Stimulated activated CD8-positive, alpha-beta memory T cell treated with anti-CD3 and anti-CD28 coated beads, Interleukin-2, amount 100 ng/mL, for 1 hour (primary cell): ENCODE measurements around the gene HIVEP1.

Experiments used
- DNase-seq, 2 donors: peaks; one replicate each; pipeline ENCODE4 v3.0.0-alpha.2; 2020; ENCODE audit warnings: low read depth in 2 of 2

HIVEP1 gene

GRCh38 chr6:12017876-12018401, 5.8 kb downstream of the HIVEP1 start:
- no peak for DNase-seq

DNA sequence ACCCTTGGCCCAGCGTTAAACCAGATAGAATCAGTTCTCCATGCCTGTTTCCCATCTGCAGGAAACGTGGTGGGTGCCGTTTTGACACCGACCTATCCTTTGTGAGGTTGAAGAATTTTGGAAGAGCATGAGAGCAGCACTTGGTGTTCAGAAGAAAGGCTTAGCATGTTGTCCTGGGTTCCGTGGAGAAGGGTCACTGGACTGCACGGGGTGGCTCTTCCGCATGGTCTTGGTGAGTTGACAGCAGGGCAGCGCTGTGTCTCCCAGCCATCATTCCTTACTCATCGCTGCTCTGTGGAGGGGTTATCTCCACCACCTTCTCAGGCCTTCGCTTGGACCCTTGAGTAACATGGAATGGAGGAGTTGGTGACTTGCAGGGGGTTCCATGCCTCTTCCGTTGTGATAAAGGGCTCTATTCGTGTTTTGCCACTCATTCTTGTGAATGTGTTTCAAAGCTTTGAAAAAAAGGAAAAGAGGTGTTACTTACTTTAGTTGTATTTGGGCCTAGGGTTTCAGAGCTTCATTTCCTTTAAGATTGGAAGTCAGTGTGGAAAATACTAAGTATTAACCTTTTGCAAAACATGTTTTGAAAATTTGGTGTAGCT, 8.2 kb downstream of the HIVEP1 start:
- DNase-seq: no peak

DNA sequence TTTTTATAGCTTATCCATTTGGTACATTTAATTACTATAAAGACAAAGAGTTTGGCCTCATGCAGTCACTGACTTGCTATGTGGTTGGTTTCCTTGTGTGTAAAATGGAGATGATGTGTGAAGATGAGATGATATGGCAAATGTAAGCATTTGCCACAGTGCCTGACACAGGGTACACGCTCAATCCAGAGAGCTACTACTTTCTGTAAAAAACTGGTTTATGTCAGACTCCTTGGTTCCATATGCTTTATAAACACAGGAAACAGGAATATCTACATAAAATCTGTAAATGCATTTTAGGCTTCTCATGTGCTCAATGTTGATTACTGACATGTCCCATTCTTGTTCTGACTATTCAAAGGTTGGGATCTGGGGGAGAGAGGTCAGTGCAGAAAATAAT, 10.4 kb downstream of the HIVEP1 start:
- DNase-seq: no peak

DNA sequence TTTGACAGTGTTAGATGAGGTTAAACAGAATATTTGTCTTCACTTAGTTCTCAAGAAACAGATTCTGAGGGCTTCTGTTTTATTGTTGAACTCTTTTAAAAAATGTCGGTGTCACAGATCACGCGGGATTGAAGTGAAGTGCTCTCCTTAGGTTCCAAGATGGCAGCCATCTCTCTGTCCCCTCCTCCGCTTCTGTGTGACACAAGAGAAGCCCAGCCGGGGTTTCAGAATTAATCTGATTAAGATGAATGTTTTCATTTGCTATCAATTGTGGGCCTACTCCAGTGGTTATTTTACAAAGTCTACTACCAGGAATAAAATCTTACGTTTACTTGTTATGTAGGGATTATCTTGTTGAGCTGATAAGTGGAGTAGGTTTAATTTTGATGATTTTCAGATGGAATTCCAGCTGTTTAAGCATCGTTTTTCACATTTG, 10.9 kb downstream of the HIVEP1 start:
- no peak for DNase-seq

GRCh38 chr6:12024216-12024615, 12.1 kb downstream of the HIVEP1 start:
- no peak for DNase-seq

GRCh38 chr6:12024699-12025434, 12.8 kb downstream of the HIVEP1 start:
- DNase-seq: no peak

DNA sequence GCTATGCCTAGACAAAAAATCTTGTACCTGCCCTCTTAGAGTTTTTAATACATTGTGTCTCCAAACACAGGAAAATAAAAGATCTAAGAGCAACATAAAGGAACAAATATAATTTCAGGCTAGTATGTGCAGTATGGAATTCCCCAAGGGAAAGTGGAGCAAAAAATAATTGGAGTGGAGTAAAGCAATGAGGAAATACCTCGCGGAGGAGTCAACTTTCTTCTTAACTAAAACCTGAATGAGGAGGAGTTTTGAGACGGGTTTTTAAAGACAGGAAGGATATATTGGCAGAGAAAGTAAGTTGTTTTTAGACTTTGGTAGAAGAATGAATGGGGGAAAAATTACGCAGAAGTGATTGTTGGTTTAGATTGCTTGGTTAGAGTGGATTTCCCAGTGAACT, 14.0 kb downstream of the HIVEP1 start:
- DNase-seq: no peak

GRCh38 chr6:12026833-12027232, 14.7 kb downstream of the HIVEP1 start:
- DNase-seq: no peak

DNA sequence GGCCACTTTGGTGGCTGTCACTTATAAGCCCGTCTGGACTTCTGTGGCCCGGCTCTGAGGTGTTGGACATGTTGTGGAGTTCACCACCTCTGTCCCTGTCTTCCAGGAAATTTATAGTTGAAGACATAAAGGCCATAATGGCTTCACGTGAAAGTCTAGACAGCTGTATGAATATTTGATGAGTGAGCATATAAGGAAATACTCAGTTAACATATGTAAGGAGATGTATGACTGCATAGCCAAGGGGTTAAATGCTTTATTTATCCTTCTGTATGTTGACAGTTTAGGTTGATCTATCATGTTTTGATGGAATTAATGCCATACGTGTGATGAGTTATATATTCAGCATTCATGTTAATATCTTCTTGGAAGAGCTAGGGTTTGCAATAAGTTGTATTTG, 16.1 kb downstream of the HIVEP1 start:
- no peak for DNase-seq

DNA sequence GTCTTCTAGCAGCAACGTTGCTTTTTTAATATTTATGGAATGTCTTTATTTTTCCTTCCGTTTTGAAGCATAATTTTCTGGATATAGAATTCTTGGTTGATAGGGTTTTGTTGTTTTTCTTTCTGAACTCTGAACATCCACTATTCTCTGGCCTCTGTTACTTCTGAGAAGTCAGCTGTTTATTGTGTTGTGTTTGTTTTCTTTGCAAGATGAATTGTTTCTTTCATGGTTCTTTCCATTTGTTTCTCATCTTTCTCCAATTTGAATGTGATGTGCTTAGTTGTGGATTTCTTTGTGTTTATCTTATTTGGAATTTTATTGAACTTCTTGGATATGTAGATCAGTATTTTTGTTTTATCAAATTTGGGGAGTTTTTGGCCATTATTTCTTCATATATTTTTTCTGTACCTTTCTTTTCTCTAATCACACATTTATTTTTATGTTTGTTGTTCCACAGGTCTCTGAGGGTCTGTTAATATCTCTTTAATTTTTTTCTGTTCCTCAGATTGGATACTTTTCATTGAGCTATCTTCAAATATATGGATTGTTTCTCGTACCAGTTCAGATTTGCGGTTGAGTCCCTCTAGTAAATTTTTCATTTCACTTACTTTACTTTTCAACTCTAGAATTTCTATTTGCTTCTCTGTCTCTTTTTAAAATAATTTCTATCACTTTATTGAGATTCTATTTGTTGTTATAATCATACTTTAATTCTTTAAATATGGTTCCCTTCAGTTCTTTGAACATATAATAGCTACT, 18.0 kb downstream of the HIVEP1 start:
- no peak for DNase-seq

DNA sequence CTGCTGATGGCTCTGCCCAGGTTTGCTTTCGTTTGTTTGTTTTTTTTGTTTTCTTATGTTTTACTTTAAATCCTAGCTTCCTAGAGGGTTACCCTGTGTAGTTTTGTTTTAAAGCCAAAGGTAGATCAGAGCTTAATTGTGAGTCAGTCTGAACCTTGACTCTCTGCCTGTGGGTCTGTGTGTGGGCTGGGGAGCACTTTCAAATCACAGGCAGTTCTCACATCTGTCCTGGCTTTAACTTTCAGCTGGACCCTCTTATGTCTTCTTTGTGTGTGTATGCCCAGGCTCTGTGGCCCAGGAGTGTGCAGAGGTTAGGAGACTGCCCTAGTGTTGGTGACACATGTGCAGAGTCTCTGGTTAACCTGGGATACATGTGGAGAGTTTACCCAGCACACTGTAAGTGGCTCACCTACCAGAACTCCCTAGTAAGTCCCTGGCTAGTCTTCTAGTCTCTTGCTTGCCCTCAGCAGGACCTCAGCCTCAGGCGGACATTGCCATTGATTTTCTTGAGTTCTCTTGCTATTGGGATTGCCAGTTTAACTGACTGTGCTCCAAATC, 19.0 kb downstream of the HIVEP1 start:
- DNase-seq: no peak

- no peak for DNase-seq
These were observed 20.9 kb downstream of the HIVEP1 start for GRCh38 chr6:12032783-12033573.

- no peak for DNase-seq
These were observed 21.7 kb downstream of the HIVEP1 start for GRCh38 chr6:12033770-12034169.

DNA sequence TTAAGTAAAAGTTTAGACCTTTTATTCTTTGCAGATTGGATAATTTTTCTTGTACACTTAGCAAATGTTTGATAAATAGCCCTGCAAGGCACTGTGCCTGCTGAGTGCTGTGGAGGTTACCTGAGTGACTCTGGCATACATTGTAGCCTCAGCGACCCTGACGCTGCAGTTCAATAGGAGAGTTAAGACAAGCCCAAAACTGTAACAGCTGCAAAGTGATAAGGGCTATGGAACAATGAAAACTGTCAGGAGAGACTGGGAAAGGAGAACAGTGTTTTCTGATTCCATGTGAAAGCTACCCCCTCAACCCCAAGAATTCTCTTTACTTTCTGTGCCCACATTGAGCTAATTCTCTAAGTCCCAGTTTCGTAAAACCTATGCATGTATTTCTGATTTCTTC, 22.2 kb downstream of the HIVEP1 start:
- no peak for DNase-seq

- no peak for DNase-seq
These were observed 22.7 kb downstream of the HIVEP1 start for GRCh38 chr6:12034837-12035236.

GRCh38 chr6:12036766-12037165, 24.7 kb downstream of the HIVEP1 start:
- DNase-seq: no peak

GRCh38 chr6:12037798-12038197, 25.7 kb downstream of the HIVEP1 start:
- no peak for DNase-seq

DNA sequence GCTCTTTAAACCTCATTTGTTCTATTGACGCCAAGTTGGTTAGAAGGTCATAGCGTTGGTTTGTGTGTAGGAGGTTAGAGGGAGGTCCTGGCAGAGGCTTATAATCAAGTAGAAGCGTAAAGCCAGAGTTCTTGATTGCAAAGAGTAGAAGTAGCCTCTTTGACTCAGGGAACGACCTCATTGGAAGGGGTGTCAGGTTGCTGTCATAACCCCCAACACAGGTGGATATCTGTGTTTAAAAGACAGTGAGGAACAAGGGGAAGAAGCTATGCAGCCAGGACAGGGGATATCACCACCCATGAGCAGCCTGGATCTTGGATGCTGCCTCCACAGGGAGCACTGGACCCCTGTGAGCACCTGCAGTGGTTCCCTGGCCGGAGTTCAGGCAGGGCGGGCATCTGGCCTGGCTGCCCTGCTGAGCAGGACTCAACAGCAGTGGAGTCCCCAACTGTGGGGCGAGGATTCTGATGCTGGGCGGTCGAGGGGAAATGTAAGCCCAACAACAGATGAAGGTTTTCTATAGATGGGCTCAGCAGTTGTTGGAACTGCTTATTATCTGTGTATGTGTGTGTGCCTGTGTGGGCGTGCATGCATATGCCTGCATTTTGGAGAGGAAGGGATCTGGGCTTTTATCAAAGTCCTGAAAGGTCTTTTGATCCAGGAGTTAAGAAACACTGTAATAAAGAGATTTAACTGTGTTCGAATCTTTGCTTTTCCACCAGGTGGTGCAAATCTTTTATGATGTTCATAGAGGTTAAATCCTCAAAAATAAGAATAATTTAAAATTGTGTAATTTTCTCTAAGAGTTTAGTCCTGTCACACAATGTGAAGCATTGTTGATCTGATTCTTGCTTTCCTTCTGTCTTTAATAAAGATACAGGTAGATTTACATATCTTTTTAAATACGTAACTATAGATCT, 27.7 kb downstream of the HIVEP1 start:
- DNase-seq: no peak

GRCh38 chr6:12047304-12047703, 35.2 kb downstream of the HIVEP1 start:
- no peak for DNase-seq

DNA sequence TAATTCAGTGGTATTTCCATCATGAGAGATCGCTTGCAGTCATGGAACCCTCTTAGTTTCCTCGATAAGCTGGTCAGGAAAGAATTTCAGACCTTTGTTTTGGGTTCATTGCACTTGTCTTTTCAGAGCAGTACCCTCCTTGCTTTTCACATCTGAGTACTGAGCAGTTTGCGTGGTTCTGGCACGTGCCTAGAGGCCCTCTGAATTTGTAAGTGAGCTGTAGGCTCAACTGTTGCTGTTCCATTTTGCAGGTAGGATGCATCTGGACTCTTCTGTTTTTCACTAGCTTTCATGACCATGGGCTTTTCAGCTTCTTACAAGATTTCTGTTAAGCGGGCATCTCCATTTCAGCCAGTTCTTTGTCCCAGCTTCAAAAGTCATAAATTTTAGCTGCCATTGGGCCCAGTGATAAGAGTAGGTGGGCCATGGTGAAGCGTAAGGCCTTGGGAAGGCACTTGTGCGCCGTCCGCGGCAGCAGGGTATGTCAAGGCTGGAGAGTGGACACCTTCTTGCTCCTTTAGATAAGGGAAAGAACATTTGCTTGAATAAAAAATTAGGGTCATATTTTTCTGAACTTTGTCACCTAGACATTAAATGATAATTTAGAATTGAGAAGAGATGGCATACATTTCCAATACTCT, 35.8 kb downstream of the HIVEP1 start:
- no peak for DNase-seq
